Progenitor cell of endocrine pancreas (in vitro differentiated cells): ENCODE results near the gene TTF1. TPM values are rescaled to one million over a fixed set of nuclear protein-coding genes. Genes with fewer than 3 reads are reported as not detected.

Experiments
- DNase-seq: peaks from one replicate; pipeline ENCODE4 v3.0.0; 2021; ENCODE audit warnings: low spot score; ENCODE audit not compliant: unreplicated experiment
- H3K27ac Mint-ChIP-seq: 2 replicates; pipeline ENCODE4 v1.8.0; 2021; ENCODE audit warnings: mild to moderate bottlenecking, moderate library complexity, mixed read lengths
- H3K27me3 Mint-ChIP-seq: 2 replicates; pipeline ENCODE4 v1.8.0; 2021; ENCODE audit warnings: mixed read lengths
- H3K36me3 Mint-ChIP-seq: 2 replicates; pipeline ENCODE4 v1.8.0; 2022; ENCODE audit warnings: mixed read lengths; ENCODE audit not compliant: insufficient read depth
- H3K4me1 Mint-ChIP-seq: 2 replicates; pipeline ENCODE4 v1.8.0; 2021; ENCODE audit warnings: low read depth, mixed read lengths
- H3K4me3 Mint-ChIP-seq: 2 replicates; pipeline ENCODE4 v1.8.0; 2021; ENCODE audit warnings: low read depth, mild to moderate bottlenecking, moderate library complexity, mixed read lengths
- H3K9me3 Mint-ChIP-seq: 2 replicates; pipeline ENCODE4 v1.8.0; 2021; ENCODE audit warnings: low read depth, mixed read lengths
- CTCF ChIP-seq: fragments of 200-600 bp; sonication (generic); IDR thresholded peaks from one replicate; pipeline ENCODE4 v1.5.0; 2021; ENCODE audit warnings: antibody characterized with exemption, mild to moderate bottlenecking; ENCODE audit not compliant: unreplicated experiment
- total RNA-seq: library from RNA; stranded (reverse); gene quantifications from 2 replicates; pipeline ENCODE4 v1.2.1, GENCODE V29; 2021

Gene TTF1
- total RNA-seq, 1 donor from 2014 or later, result 18.5 TPM

GRCh38 chr9:132346177-132346576, 60.5 kb downstream of the TTF1 start:
- Mint-ChIP-seq H3K9me3 (no peaks in the 10 kb centered on the region), H3K4me3 (no peak overlapping the region), H3K27me3 (no peaks in the 10 kb centered on the region), H3K36me3 (peaks cover 27% of the 10 kb centered on the region), H3K27ac (no peak overlapping the region), H3K4me1 (no peaks in the 10 kb centered on the region)
- DNase-seq, result no peak
- no peak for TF ChIP-seq CTCF

GRCh38 chr9:132341177-132341840, 65.3 kb downstream of the TTF1 start:
- TF ChIP-seq CTCF, result no peak
- peaks cover 36% of the 10 kb centered on the region for H3K36me3 Mint-ChIP-seq
- H3K27ac Mint-ChIP-seq, result no peak overlapping the region
- no peak for DNase-seq
- H3K27me3 Mint-ChIP-seq, result no peaks in the 10 kb centered on the region
- H3K4me3 Mint-ChIP-seq, result no peak overlapping the region
- H3K9me3 Mint-ChIP-seq, result no peaks in the 10 kb centered on the region
- no peaks in the 10 kb centered on the region for H3K4me1 Mint-ChIP-seq

GRCh38 chr9:132334364-132334763, 72.3 kb downstream of the TTF1 start:
- Mint-ChIP-seq H3K4me3 (no peak overlapping the region), H3K27me3 (no peaks in the 10 kb centered on the region), H3K36me3 (peaks cover 46% of the 10 kb centered on the region), H3K9me3 (no peaks in the 10 kb centered on the region), H3K4me1 (no peaks in the 10 kb centered on the region), H3K27ac (no peak overlapping the region)
- no peak for TF ChIP-seq CTCF
- no peak for DNase-seq

GRCh38 chr9:132333556-132333955, 73.1 kb downstream of the TTF1 start:
- H3K27me3 Mint-ChIP-seq, result no peaks in the 10 kb centered on the region
- peaks cover 52% of the 10 kb centered on the region for H3K36me3 Mint-ChIP-seq
- H3K4me3 Mint-ChIP-seq, result no peak overlapping the region
- DNase-seq, result no peak
- no peak for TF ChIP-seq CTCF
- no peaks in the 10 kb centered on the region for H3K9me3 Mint-ChIP-seq
- no peak overlapping the region for H3K27ac Mint-ChIP-seq
- no peaks in the 10 kb centered on the region for H3K4me1 Mint-ChIP-seq

- no peak for DNase-seq
- no peaks in the 10 kb centered on the region for H3K27me3 Mint-ChIP-seq
- TF ChIP-seq CTCF, result no peak
- H3K27ac Mint-ChIP-seq, result no peak overlapping the region
- no peak overlapping the region for H3K4me3 Mint-ChIP-seq
- H3K9me3 Mint-ChIP-seq, result no peaks in the 10 kb centered on the region
- H3K36me3 Mint-ChIP-seq, result peaks cover 68% of the 10 kb centered on the region
- peaks cover 4% of the 10 kb centered on the region for H3K4me1 Mint-ChIP-seq
Observed at GRCh38 chr9:132328580-132328979, 78.1 kb downstream of the TTF1 start.
